ENCODE data around the gene TTLL11. TPM values are rescaled to one million over a fixed set of nuclear protein-coding genes. Genes with fewer than 3 reads are reported as not detected.

TTLL11 gene
- total RNA-seq, 4 donors from 2014 or later = 12.3 to 20.5 (median 15.3) TPM

GRCh38 chr9:121995997-121996396 is 97.1 kb downstream of the TTLL11 start:
- peaks cover 22 to 33% of the 10 kb centered on the region in 2 donors for H3K4me1 ChIP-seq
- ATAC-seq = no peak
- no peaks in the 10 kb centered on the region for H3K36me3 ChIP-seq
- intact Hi-C loops (cut with DNase I; ENCODE audit: low total_unique reads) (no loop called here), in situ Hi-C loops (cut with MboI; ENCODE audit: low sequenced_read_pairs in 4 of 4) (loop anchor here in 3 of 4 donors (5.0 to 25.0 kb wide), 5 partner anchors 131 to 451 kb away; no protein-coding TSS in a partner anchor)
- H3K27ac ChIP-seq = peak overlapping the region in 2 of 4 donors; percentile 17 to 22
- H3K4me3 ChIP-seq = no peak overlapping the region
- no peaks in the 10 kb centered on the region for H3K9me3 ChIP-seq
- no peaks in the 10 kb centered on the region for H3K27me3 ChIP-seq
- no peak for TF ChIP-seq POLR2A (IDR thresholded peaks at IDR 0.05)
- DNase-seq = no peak

GRCh38 chr9:121992571-121993212 is 100.4 kb downstream of the TTLL11 start:
- in situ Hi-C loops (cut with MboI; ENCODE audit: low sequenced_read_pairs in 4 of 4) (loop anchor here (5.0 to 25.0 kb wide), 8 partner anchors 128 to 450 kb away; no protein-coding TSS in a partner anchor), intact Hi-C loops (cut with DNase I; ENCODE audit: low total_unique reads) (loop anchor here (1.0 to 2.0 kb wide), 4 partner anchors 248 to 446 kb away; no protein-coding TSS in a partner anchor)
- Histone ChIP-seq H3K36me3 (no peaks in the 10 kb centered on the region), H3K9me3 (no peaks in the 10 kb centered on the region), H3K4me1 (peaks cover 30 to 32% of the 10 kb centered on the region in 2 donors), H3K4me3 (no peak overlapping the region), H3K27ac (peak overlapping the region in 1 of 4 donors; percentile 30), H3K27me3 (no peaks in the 10 kb centered on the region)
- ATAC-seq (peak; percentile 88 to 90), DNase-seq (peak; percentile 58 to 76)
- TF ChIP-seq CTCF (IDR thresholded peaks at IDR 0.05 in 4 of 5, conservative IDR thresholded peaks at IDR 0.05 in 1 of 5) (peak; percentile 83 to 90 (median 86)), POLR2A (IDR thresholded peaks at IDR 0.05) (no peak)

- Histone ChIP-seq H3K27ac (peak overlapping the region in 3 of 4 donors; percentile 21 to 95 (median 95)), H3K27me3 (no peaks in the 10 kb centered on the region), H3K4me3 (no peak overlapping the region), H3K36me3 (no peaks in the 10 kb centered on the region), H3K9me3 (no peaks in the 10 kb centered on the region), H3K4me1 (peaks cover 41% of the 10 kb centered on the region in 2 donors)
- no peak for ATAC-seq
- intact Hi-C loops (cut with DNase I; ENCODE audit: low total_unique reads) = no loop called here
- in situ Hi-C loops (cut with MboI; ENCODE audit: low sequenced_read_pairs in 4 of 4) = loop anchor here (5.0 to 25.0 kb wide), 8 partner anchors 126 to 449 kb away; no protein-coding TSS in a partner anchor
- TF ChIP-seq CTCF (IDR thresholded peaks at IDR 0.05 in 4 of 5, conservative IDR thresholded peaks at IDR 0.05 in 1 of 5) = no peak
- no peak for TF ChIP-seq POLR2A (IDR thresholded peaks at IDR 0.05)
- DNase-seq = no peak
Observed at GRCh38 chr9:121991307-121991661, 101.8 kb downstream of the TTLL11 start.

GRCh38 chr9:121990600-121991306 is 102.4 kb downstream of the TTLL11 start:
- H3K36me3 ChIP-seq = no peaks in the 10 kb centered on the region
- TF ChIP-seq POLR2A (IDR thresholded peaks at IDR 0.05) (no peak), CTCF (IDR thresholded peaks at IDR 0.05 in 4 of 5, conservative IDR thresholded peaks at IDR 0.05 in 1 of 5) (no peak)
- ATAC-seq (no peak), DNase-seq (no peak)
- H3K27me3 ChIP-seq = no peaks in the 10 kb centered on the region
- no peaks in the 10 kb centered on the region for H3K9me3 ChIP-seq
- peaks cover 45 to 47% of the 10 kb centered on the region in 2 donors for H3K4me1 ChIP-seq
- H3K27ac ChIP-seq = peak overlapping the region in 3 of 4 donors; percentile 21 to 95 (median 95)
- intact Hi-C loops (cut with DNase I; ENCODE audit: low total_unique reads) = no loop called here
- no peak overlapping the region for H3K4me3 ChIP-seq
- in situ Hi-C loops (cut with MboI; ENCODE audit: low sequenced_read_pairs in 4 of 4) = loop anchor here (5.0 to 25.0 kb wide), 8 partner anchors 126 to 448 kb away; no protein-coding TSS in a partner anchor

GRCh38 chr9:121989010-121989409 is 104.1 kb downstream of the TTLL11 start:
- intact Hi-C loops (cut with DNase I; ENCODE audit: low total_unique reads) = loop anchor here (5.0 to 10.0 kb wide), 4 partner anchors 112 to 614 kb away; partner anchors contain the start of gene STOM
- H3K27ac ChIP-seq = peak overlapping the region in 3 of 4 donors; percentile 93 to 95 (median 95)
- no peak overlapping the region for H3K4me3 ChIP-seq
- H3K27me3 ChIP-seq = no peaks in the 10 kb centered on the region
- no peak for ATAC-seq
- no peaks in the 10 kb centered on the region for H3K9me3 ChIP-seq
- DNase-seq = peak in 1 of 2 donors; percentile 34
- no peaks in the 10 kb centered on the region for H3K36me3 ChIP-seq
- no peak for TF ChIP-seq POLR2A (IDR thresholded peaks at IDR 0.05)
- no peak for TF ChIP-seq CTCF (IDR thresholded peaks at IDR 0.05 in 4 of 5, conservative IDR thresholded peaks at IDR 0.05 in 1 of 5)
- in situ Hi-C loops (cut with MboI; ENCODE audit: low sequenced_read_pairs in 4 of 4) = loop anchor here in 2 of 4 donors (25.0 kb wide), 2 partner anchors 277 to 302 kb away; no protein-coding TSS in a partner anchor
- H3K4me1 ChIP-seq = peaks cover 57 to 63% of the 10 kb centered on the region in 2 donors
